ENCODE data around the gene PSMA7.

GRCh38 chr20:62134735-62135231 lies 8.4 kb downstream of the PSMA7 start:
- TF ChIP-seq CTCF (IDR thresholded peaks at IDR 0.05; ENCODE audit: low read depth, low read length, missing input control) (no peak), RAD21 (IDR thresholded peaks at IDR 0.05) (peak; percentile 46 to 65), YY1 (IDR thresholded peaks at IDR 0.05) (peak; percentile 72), REST (IDR thresholded peaks at IDR 0.05) (peak; percentile 68)

Data from liver (tissue), 3 donors.